ENCODE results near the gene SGTA.
A peak's percentile ranks its signal among the peaks of the same experiment; 100 is the strongest.

SGTA gene

GRCh38 chr19:2740314-2740656 lies 42.8 kb downstream of the SGTA start:
- no peak overlapping the region for H3K4me3 ChIP-seq (ENCODE audit: low read depth, low read length)
- POLR2A ChIA-PET = interaction anchor here (1.0 kb wide), 1 partner anchor 9 kb away, joined by 3 read pairs; no protein-coding TSS in a partner anchor

GRCh38 chr19:2739602-2740313 lies 43.3 kb downstream of the SGTA start, which contains the start of gene SLC39A3:
TSS of gene SLC39A3 (minus strand) at chr19:2740017. CDS start at chr19:2737257, 2,760 bp downstream.
- peak within 1 kb of the TSS; percentile 93 for H3K4me3 ChIP-seq (ENCODE audit: low read depth, low read length)
- TF ChIP-seq CTCF (IDR thresholded peaks at IDR 0.05; ENCODE audit: insufficient read depth, low read length, missing control alignments) = no peak
- POLR2A ChIA-PET = interaction anchor here (1.0 to 1.1 kb wide), 2 partner anchors 9 to 10 kb away, joined by 3 read pairs; no protein-coding TSS in a partner anchor
- CTCF ChIA-PET = interaction anchor here (1.1 to 1.8 kb wide), 2 partner anchors 12 to 92 kb away, joined by 3 to 7 read pairs; no protein-coding TSS in a partner anchor
- DNase-seq (ENCODE audit: low read depth, low spot score) = peak; percentile 91

More at GRCh38 chr19:2740314-2740656, 42.8 kb downstream of the SGTA start:
- CTCF ChIA-PET = interaction anchor here (1.1 to 1.8 kb wide), 2 partner anchors 11 to 92 kb away, joined by 3 to 7 read pairs; no protein-coding TSS in a partner anchor
- TF ChIP-seq CTCF (IDR thresholded peaks at IDR 0.05; ENCODE audit: insufficient read depth, low read length, missing control alignments) = no peak
- no peak for DNase-seq (ENCODE audit: low read depth, low spot score)

GRCh38 chr19:2736550-2737190 lies 46.4 kb downstream of the SGTA start:
- ChIA-PET POLR2A (no interaction called here), CTCF (interaction anchor here (2.2 kb wide), 1 partner anchor 13 kb away, joined by 9 read pairs; no protein-coding TSS in a partner anchor)
- H3K4me3 ChIP-seq (ENCODE audit: low read depth, low read length) = no peak overlapping the region
- DNase-seq (ENCODE audit: low read depth, low spot score) = no peak
- no peak for TF ChIP-seq CTCF (IDR thresholded peaks at IDR 0.05; ENCODE audit: insufficient read depth, low read length, missing control alignments)

GRCh38 chr19:2735374-2735773 lies 47.7 kb downstream of the SGTA start:
- ChIA-PET CTCF (interaction anchor here (2.2 kb wide), 1 partner anchor 15 kb away, joined by 9 read pairs; no protein-coding TSS in a partner anchor), POLR2A (no interaction called here)
- DNase-seq (ENCODE audit: low read depth, low spot score) = no peak
- no peak for TF ChIP-seq CTCF (IDR thresholded peaks at IDR 0.05; ENCODE audit: insufficient read depth, low read length, missing control alignments)
- H3K4me3 ChIP-seq (ENCODE audit: low read depth, low read length) = no peak overlapping the region

GRCh38 chr19:2734589-2735288 lies 48.3 kb downstream of the SGTA start:
- POLR2A ChIA-PET = no interaction called here
- CTCF ChIA-PET = interaction anchor here (1.2 to 2.2 kb wide), 2 partner anchors 15 kb away, joined by 5 to 9 read pairs; no protein-coding TSS in a partner anchor

More at GRCh38 chr19:2734589-2735288, 48.3 kb downstream of the SGTA start:
- TF ChIP-seq CTCF (IDR thresholded peaks at IDR 0.05; ENCODE audit: insufficient read depth, low read length, missing control alignments) = no peak
- no peak overlapping the region for H3K4me3 ChIP-seq (ENCODE audit: low read depth, low read length)
- no peak for DNase-seq (ENCODE audit: low read depth, low spot score)
